Endothelial cell of umbilical vein (primary cell): Measurements from ENCODE around the gene MIGA1. TPM values are rescaled to one million over a fixed set of nuclear protein-coding genes. Genes with fewer than 3 reads are reported as not detected.

Experiments used
- BruUV-seq: library from RNA; stranded (reverse); fragments of 400-500 nt; replicated peaks from 2 replicates; lab custom pipeline; 2021; lab: Mats Ljungman, UMichigan
- CTCF ChIA-PET: fragments of 300-600, 350-600 bp; sonication (Branson Sonifier 250); formaldehyde crosslinking; loops from one replicate; lab custom pipeline; 2021; ENCODE audit warnings: antibody characterized with exemption, inconsistent platforms; lab: Charles Lee
- POLR2A ChIA-PET: fragments of 300-600, 350-600 bp; sonication (Branson Sonifier 250); formaldehyde crosslinking; loops from one replicate; lab custom pipeline; 2021; ENCODE audit warnings: antibody characterized with exemption, inconsistent platforms; lab: Charles Lee
- DNase-seq: peaks from one replicate; pipeline ENCODE4 v3.0.0-alpha.2; 2011; ENCODE audit warnings: low read depth, low spot score
- FAIRE-seq: peaks from 2 replicates; lab custom pipeline; 2011; peaks lifted over from hg19 to GRCh38; lab: Jason Lieb, UNC
- H2AFZ ChIP-seq: 2 replicates; pipeline ENCODE4 v1.6.0; 2012; ENCODE audit warnings: low read depth, low read length, control low read depth, inconsistent platforms
- H3K27ac ChIP-seq: 2 replicates; pipeline ENCODE4 v1.5.1; 2011; ENCODE audit warnings: low read depth, mild to moderate bottlenecking, control low read depth, low read length, moderate library complexity; ENCODE audit not compliant: insufficient read depth
- H3K27me3 ChIP-seq, 2 experiments: 2 replicates each; pipeline versions ENCODE4 v1.6.0 to v1.6.1; 2011; ENCODE audit warnings: low read length in 2 of 2, mixed read lengths in 1 of 2; ENCODE audit not compliant: control insufficient read depth in 2 of 2, insufficient read depth in 2 of 2
- H3K36me3 ChIP-seq, 2 experiments: 2 replicates in 1 of 2; 3 replicates in 1 of 2; pipeline ENCODE4 v1.5.1; 2011; ENCODE audit warnings: low read length in 2 of 2, mild to moderate bottlenecking in 1 of 2, moderate library complexity in 1 of 2; ENCODE audit not compliant: control insufficient read depth in 2 of 2, insufficient read depth in 2 of 2; ENCODE audit errors: extremely low read depth in 1 of 2
- H3K4me1 ChIP-seq: 3 replicates; pipeline ENCODE4 v1.5.1; 2011; ENCODE audit warnings: mild to moderate bottlenecking, low read length; ENCODE audit not compliant: control insufficient read depth, insufficient read depth; ENCODE audit errors: extremely low read depth
- H3K4me2 ChIP-seq: 2 replicates; pipeline ENCODE4 v1.6.1; 2011; ENCODE audit warnings: low read length, control low read depth, mixed read lengths; ENCODE audit not compliant: insufficient read depth
- H3K4me3 ChIP-seq, 3 experiments: fragments of 200-600 bp in 1 of 3; sonication (generic), shearing (Covaris generic) in 1 of 3; replicated peaks in 1 of 3; 2 replicates each; pipeline ENCODE4 v1.5.1; 2011 to 2016; ENCODE audit warnings: control low read depth in 3 of 3, low read length in 3 of 3, mild to moderate bottlenecking in 2 of 3, inconsistent platforms in 1 of 3, low read depth in 1 of 3, moderate library complexity in 1 of 3; ENCODE audit not compliant: insufficient read depth in 1 of 3
- H3K79me2 ChIP-seq: 2 replicates; pipeline ENCODE4 v1.6.0; 2012; ENCODE audit warnings: low read length, inconsistent platforms; ENCODE audit not compliant: control insufficient read depth, insufficient read depth
- H3K9ac ChIP-seq: replicated peaks from 2 replicates; pipeline ENCODE3; 2011; ENCODE audit warnings: low read length, control low read depth; ENCODE audit not compliant: insufficient read depth; ENCODE audit errors: extremely low read depth
- H3K9me1 ChIP-seq: replicated peaks from 3 replicates; pipeline ENCODE4 v1.6.0; 2011; ENCODE audit warnings: mild to moderate bottlenecking, low read length; ENCODE audit not compliant: control insufficient read depth, insufficient read depth; ENCODE audit errors: extremely low read depth
- H3K9me3 ChIP-seq: replicated peaks from 2 replicates; pipeline ENCODE4 v1.5.1; 2012; ENCODE audit warnings: low read length, inconsistent platforms; ENCODE audit not compliant: control insufficient read depth, insufficient read depth
- H4K20me1 ChIP-seq: replicated peaks from 2 replicates; pipeline ENCODE3; 2011; ENCODE audit warnings: mild to moderate bottlenecking, low read length; ENCODE audit not compliant: control insufficient read depth, insufficient read depth; ENCODE audit errors: extremely low read depth
- CTCF ChIP-seq, 2 donors: IDR thresholded peaks; 1 replicate in 1 of 2; 2 replicates in 1 of 2; pipeline ENCODE4 v1.5.1; 2011; ENCODE audit warnings: low read length in 2 of 2, mild to moderate bottlenecking in 2 of 2, moderate library complexity in 2 of 2, control low read depth in 1 of 2, inconsistent platforms in 1 of 2, low read depth in 1 of 2; ENCODE audit not compliant: insufficient read depth in 1 of 2; ENCODE audit errors: extremely low read depth in 1 of 2
- EZH2 ChIP-seq: IDR thresholded peaks from 2 replicates; pipeline ENCODE4 v1.6.1; 2012; ENCODE audit warnings: borderline replicate concordance, low read depth, mild to moderate bottlenecking, moderate library complexity, low read length, inconsistent platforms; ENCODE audit not compliant: severe bottlenecking
- MAX ChIP-seq: IDR thresholded peaks from 2 replicates; pipeline ENCODE4 v1.6.1; 2011; ENCODE audit not compliant: insufficient read depth, insufficient read length
- POLR2AphosphoS5 ChIP-seq: IDR thresholded peaks from 2 replicates; pipeline ENCODE4 v1.6.1; 2012; ENCODE audit warnings: low read depth, mild to moderate bottlenecking, control low read depth, low read length, moderate library complexity; ENCODE audit not compliant: insufficient read depth
- dilution Hi-C: fragments of 300-500 bp; cut with MboI; formaldehyde crosslinking; loops from one replicate; pipeline ENCODE4 v1.15.0; 2019; ENCODE audit warnings: low sequenced_read_pairs; ENCODE audit not compliant: extremely low pct_ligation_motif_present
- intact Hi-C: fragments of 100-400 bp; cut with micrococcal nuclease; formaldehyde crosslinking; loops from one replicate; pipeline ENCODE4 v1.10.0; 2022
- polyA plus RNA-seq, 4 experiments: library from polyadenylated mRNA; depleted of rRNA in 3 of 4; stranded (reverse) in 3 of 4; unstranded in 1 of 4; fragments of >200 nt; gene quantifications; 2 replicates each; pipeline versions ENCODE4 v1.2.1 to v1.2.3, GENCODE V29; 2011 to 2012; ENCODE audit warnings: missing spikeins in 1 of 4
- total RNA-seq: library from RNA; stranded (reverse); gene quantifications from 2 replicates; pipeline ENCODE4 v1.2.3, GENCODE V29; 2021

The MIGA1 gene
- total and polyA plus RNA-seq, 2 donors (not counting 3 experiments of a cell fraction or from before 2014, with no cell fraction given) = 2.8 to 14.6 TPM

- Histone ChIP-seq H3K4me3 (no peak overlapping the region), H3K79me2 (no peaks in the 10 kb centered on the region), H3K27ac (no peak overlapping the region), H3K9me3 (no peaks in the 10 kb centered on the region), H3K4me2 (no peak overlapping the region), H3K36me3 (no peaks in the 10 kb centered on the region), H3K4me1 (no peaks in the 10 kb centered on the region), H4K20me1 (no peaks in the 10 kb centered on the region), H2AFZ (no peak overlapping the region), H3K9me1 (no peaks in the 10 kb centered on the region), H3K27me3 (no peaks in the 10 kb centered on the region), H3K9ac (no peak overlapping the region)
- ChIA-PET CTCF (no interaction called here), POLR2A (no interaction called here)
- DNase-seq = no peak
- no peak for FAIRE-seq
- TF ChIP-seq POLR2AphosphoS5 (no peak), CTCF (IDR thresholded peaks at IDR 0.05; ENCODE audit: extremely low read depth in 1 of 2, insufficient read depth in 1 of 2, low read depth in 1 of 2, low read length in 2 of 2) (no peak), EZH2 (no peak), MAX (no peak)
- BruUV-seq = no TSS peak
- dilution Hi-C loops = no loop called here
- intact Hi-C loops = no loop called here
Observed at GRCh38 chr1:77768006-77768405, 11.4 kb upstream of the MIGA1 start.
